ENCODE results near the gene ROBO2.

DNA sequence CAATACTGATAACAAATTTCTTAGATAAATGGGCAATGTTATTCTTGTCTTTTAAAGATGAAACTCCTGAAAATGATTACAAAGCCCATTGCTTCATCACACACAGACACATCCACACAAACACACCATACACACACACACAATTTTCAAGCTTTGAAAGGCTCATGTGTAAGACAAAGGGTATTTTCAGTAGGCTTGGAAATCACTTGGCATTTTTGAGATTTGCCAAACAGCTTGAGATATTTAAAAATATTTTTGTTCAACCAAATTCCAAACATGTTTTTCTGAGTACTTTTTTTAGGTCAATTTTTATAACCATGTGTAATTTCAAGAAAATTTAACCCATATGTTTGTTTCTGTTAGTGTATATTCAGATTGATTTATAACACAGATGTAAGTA is 283.7 kb downstream of the ROBO2 start:
- TF ChIP-seq, protein P1, sequence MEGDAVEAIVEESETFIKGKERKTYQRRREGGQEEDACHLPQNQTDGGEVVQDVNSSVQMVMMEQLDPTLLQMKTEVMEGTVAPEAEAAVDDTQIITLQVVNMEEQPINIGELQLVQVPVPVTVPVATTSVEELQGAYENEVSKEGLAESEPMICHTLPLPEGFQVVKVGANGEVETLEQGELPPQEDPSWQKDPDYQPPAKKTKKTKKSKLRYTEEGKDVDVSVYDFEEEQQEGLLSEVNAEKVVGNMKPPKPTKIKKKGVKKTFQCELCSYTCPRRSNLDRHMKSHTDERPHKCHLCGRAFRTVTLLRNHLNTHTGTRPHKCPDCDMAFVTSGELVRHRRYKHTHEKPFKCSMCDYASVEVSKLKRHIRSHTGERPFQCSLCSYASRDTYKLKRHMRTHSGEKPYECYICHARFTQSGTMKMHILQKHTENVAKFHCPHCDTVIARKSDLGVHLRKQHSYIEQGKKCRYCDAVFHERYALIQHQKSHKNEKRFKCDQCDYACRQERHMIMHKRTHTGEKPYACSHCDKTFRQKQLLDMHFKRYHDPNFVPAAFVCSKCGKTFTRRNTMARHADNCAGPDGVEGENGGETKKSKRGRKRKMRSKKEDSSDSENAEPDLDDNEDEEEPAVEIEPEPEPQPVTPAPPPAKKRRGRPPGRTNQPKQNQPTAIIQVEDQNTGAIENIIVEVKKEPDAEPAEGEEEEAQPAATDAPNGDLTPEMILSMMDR (IDR thresholded peaks at IDR 0.05; ENCODE audit: insufficient read depth, low read length), result no peak
- TF ChIP-seq POLR2AphosphoS5 (IDR thresholded peaks at IDR 0.05; ENCODE audit: low read depth) (no peak), SPI1 (IDR thresholded peaks at IDR 0.05; ENCODE audit: borderline replicate concordance, low read depth) (no peak)
- TF ChIP-seq, protein P2, sequence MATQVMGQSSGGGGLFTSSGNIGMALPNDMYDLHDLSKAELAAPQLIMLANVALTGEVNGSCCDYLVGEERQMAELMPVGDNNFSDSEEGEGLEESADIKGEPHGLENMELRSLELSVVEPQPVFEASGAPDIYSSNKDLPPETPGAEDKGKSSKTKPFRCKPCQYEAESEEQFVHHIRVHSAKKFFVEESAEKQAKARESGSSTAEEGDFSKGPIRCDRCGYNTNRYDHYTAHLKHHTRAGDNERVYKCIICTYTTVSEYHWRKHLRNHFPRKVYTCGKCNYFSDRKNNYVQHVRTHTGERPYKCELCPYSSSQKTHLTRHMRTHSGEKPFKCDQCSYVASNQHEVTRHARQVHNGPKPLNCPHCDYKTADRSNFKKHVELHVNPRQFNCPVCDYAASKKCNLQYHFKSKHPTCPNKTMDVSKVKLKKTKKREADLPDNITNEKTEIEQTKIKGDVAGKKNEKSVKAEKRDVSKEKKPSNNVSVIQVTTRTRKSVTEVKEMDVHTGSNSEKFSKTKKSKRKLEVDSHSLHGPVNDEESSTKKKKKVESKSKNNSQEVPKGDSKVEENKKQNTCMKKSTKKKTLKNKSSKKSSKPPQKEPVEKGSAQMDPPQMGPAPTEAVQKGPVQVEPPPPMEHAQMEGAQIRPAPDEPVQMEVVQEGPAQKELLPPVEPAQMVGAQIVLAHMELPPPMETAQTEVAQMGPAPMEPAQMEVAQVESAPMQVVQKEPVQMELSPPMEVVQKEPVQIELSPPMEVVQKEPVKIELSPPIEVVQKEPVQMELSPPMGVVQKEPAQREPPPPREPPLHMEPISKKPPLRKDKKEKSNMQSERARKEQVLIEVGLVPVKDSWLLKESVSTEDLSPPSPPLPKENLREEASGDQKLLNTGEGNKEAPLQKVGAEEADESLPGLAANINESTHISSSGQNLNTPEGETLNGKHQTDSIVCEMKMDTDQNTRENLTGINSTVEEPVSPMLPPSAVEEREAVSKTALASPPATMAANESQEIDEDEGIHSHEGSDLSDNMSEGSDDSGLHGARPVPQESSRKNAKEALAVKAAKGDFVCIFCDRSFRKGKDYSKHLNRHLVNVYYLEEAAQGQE (IDR thresholded peaks at IDR 0.05; ENCODE audit: insufficient replicate concordance, low read depth), result no peak
